H9 (cell line): ENCODE data around the gene SETDB2. TPM values are rescaled to one million over a fixed set of nuclear protein-coding genes. Genes with fewer than 3 reads are reported as not detected.

ENCODE experiments used
- DNase-seq: peaks from one replicate; pipeline ENCODE4 v3.0.0-alpha.2; 2017
- H2AFZ ChIP-seq: one replicate; pipeline ENCODE4 v1.6.1; 2013; ENCODE audit warnings: mild to moderate bottlenecking, low read length, control low read depth, moderate library complexity
- H2AK5ac ChIP-seq: 2 replicates; pipeline ENCODE4 v1.6.1; 2013; ENCODE audit warnings: low read length, control low read depth, mixed read lengths; ENCODE audit not compliant: insufficient read length
- H2BK120ac ChIP-seq: one replicate; pipeline ENCODE4 v1.6.1; 2013; ENCODE audit warnings: low read depth, mild to moderate bottlenecking, low read length, control low read depth, inconsistent platforms; ENCODE audit not compliant: poor library complexity, severe bottlenecking
- H2BK12ac ChIP-seq: 2 replicates; pipeline ENCODE4 v1.6.1; 2013; ENCODE audit warnings: low read length, control low read depth, mixed read lengths, low read depth; ENCODE audit not compliant: insufficient read length
- H2BK15ac ChIP-seq: 2 replicates; pipeline ENCODE4 v1.6.1; 2013; ENCODE audit warnings: low read depth, low read length, control low read depth
- H2BK20ac ChIP-seq: one replicate; pipeline ENCODE4 v1.6.1; 2013; ENCODE audit warnings: low read depth, mild to moderate bottlenecking, low read length, control low read depth, inconsistent platforms; ENCODE audit not compliant: poor library complexity, severe bottlenecking
- H2BK5ac ChIP-seq: 2 replicates; pipeline ENCODE4 v1.6.1; 2013; ENCODE audit warnings: low read length, control low read depth, mixed read lengths; ENCODE audit not compliant: insufficient read length
- H3K14ac ChIP-seq: 2 replicates; pipeline ENCODE4 v1.6.1; 2013; ENCODE audit warnings: low read length, control low read depth; ENCODE audit not compliant: insufficient read depth
- H3K18ac ChIP-seq: 2 replicates; pipeline ENCODE4 v1.6.1; 2013; ENCODE audit warnings: low read depth, mild to moderate bottlenecking, mixed read lengths, low read length, control low read depth; ENCODE audit not compliant: insufficient read length
- H3K23ac ChIP-seq: 2 replicates; pipeline ENCODE4 v1.6.1; 2013; ENCODE audit warnings: low read length, control low read depth, mixed read lengths, low read depth; ENCODE audit not compliant: insufficient read length
- H3K23me2 ChIP-seq: 2 replicates; pipeline ENCODE4 v1.6.1; 2013; ENCODE audit warnings: low read depth, mild to moderate bottlenecking, mixed read lengths, low read length, control low read depth; ENCODE audit not compliant: insufficient read length, poor library complexity, severe bottlenecking
- H3K27ac ChIP-seq: 2 replicates; pipeline ENCODE4 v1.5.1; 2013; ENCODE audit warnings: low read length, control low read depth, mixed read lengths, low read depth; ENCODE audit not compliant: insufficient read length
- H3K27me3 ChIP-seq: 2 replicates; pipeline ENCODE4 v1.6.1; 2013; ENCODE audit warnings: low read length, control low read depth, inconsistent platforms; ENCODE audit not compliant: insufficient read depth
- H3K4ac ChIP-seq: 2 replicates; pipeline ENCODE4 v1.6.1; 2013; ENCODE audit warnings: low read depth, mild to moderate bottlenecking, control low read depth, inconsistent platforms, low read length, moderate library complexity
- H3K4me1 ChIP-seq: 2 replicates; pipeline ENCODE4 v1.6.1; 2013; ENCODE audit warnings: low read length, control low read depth, inconsistent platforms; ENCODE audit not compliant: insufficient read depth
- H3K4me2 ChIP-seq: 2 replicates; pipeline ENCODE4 v1.6.1; 2013; ENCODE audit warnings: low read length, control low read depth, mixed read lengths; ENCODE audit not compliant: insufficient read length, insufficient read depth
- H3K56ac ChIP-seq: 2 replicates; pipeline ENCODE4 v1.6.1; 2013; ENCODE audit warnings: low read depth, mild to moderate bottlenecking, mixed read lengths, low read length, control low read depth; ENCODE audit not compliant: insufficient read length
- H3K79me1 ChIP-seq: 2 replicates; pipeline ENCODE4 v1.6.1; 2013; ENCODE audit warnings: low read depth, mild to moderate bottlenecking, moderate library complexity, low read length, control low read depth, inconsistent platforms; ENCODE audit not compliant: insufficient read depth, poor library complexity, severe bottlenecking
- H3K79me2 ChIP-seq: 2 replicates; pipeline ENCODE4 v1.6.1; 2013; ENCODE audit warnings: low read length, control low read depth, inconsistent platforms; ENCODE audit not compliant: insufficient read depth
- H3K9ac ChIP-seq: 2 replicates; pipeline ENCODE4 v1.6.1; 2013; ENCODE audit warnings: low read length, control low read depth, mixed read lengths; ENCODE audit not compliant: insufficient read length; ENCODE audit errors: extremely low read depth
- H3K9me3 ChIP-seq: one replicate; pipeline ENCODE4 v1.6.1; 2013; ENCODE audit warnings: low read depth, low read length, inconsistent platforms; ENCODE audit not compliant: control insufficient read depth
- H3T11ph ChIP-seq: one replicate; pipeline ENCODE4 v1.6.1; 2013; ENCODE audit warnings: mild to moderate bottlenecking, low read length, control low read depth, inconsistent platforms
- H4K20me1 ChIP-seq: one replicate; pipeline ENCODE4 v1.6.1; 2013; ENCODE audit not compliant: control insufficient read depth, insufficient read length, insufficient read depth
- H4K5ac ChIP-seq: 2 replicates; pipeline ENCODE4 v1.6.1; 2013; ENCODE audit warnings: low read depth, mild to moderate bottlenecking, mixed read lengths, low read length, control low read depth; ENCODE audit not compliant: insufficient read length
- H4K8ac ChIP-seq: replicated peaks from 2 replicates; pipeline ENCODE4 v1.6.1; 2013; ENCODE audit warnings: low read length, control low read depth, mixed read lengths, low read depth; ENCODE audit not compliant: insufficient read length
- H4K91ac ChIP-seq: 2 replicates; pipeline ENCODE4 v1.6.1; 2013; ENCODE audit warnings: low read depth, mild to moderate bottlenecking, moderate library complexity, mixed read lengths, low read length, control low read depth; ENCODE audit not compliant: insufficient read length
- H3K27ac Mint-ChIP-seq, 3 experiments: 2 replicates in 2 of 3; 3 replicates in 1 of 3; pipeline ENCODE4 v1.8.0; 2020 to 2021; ENCODE audit warnings: mixed read lengths in 3 of 3, mild to moderate bottlenecking in 1 of 3, moderate library complexity in 1 of 3
- H3K27me3 Mint-ChIP-seq: 2 replicates; pipeline ENCODE4 v1.8.0; 2021; ENCODE audit warnings: low read depth, mild to moderate bottlenecking, moderate library complexity, mixed read lengths
- H3K36me3 Mint-ChIP-seq, 3 experiments: 2 replicates in 2 of 3; 3 replicates in 1 of 3; pipeline ENCODE4 v1.8.0; 2020 to 2021; ENCODE audit warnings: low read depth in 3 of 3, mixed read lengths in 3 of 3; ENCODE audit not compliant: insufficient read depth in 1 of 3
- H3K4me1 Mint-ChIP-seq, 2 experiments: 2 replicates each; pipeline ENCODE4 v1.8.0; 2020; ENCODE audit warnings: mixed read lengths in 2 of 2
- H3K4me3 Mint-ChIP-seq, 2 experiments: 2 replicates in 1 of 2; 3 replicates in 1 of 2; pipeline ENCODE4 v1.8.0; 2020 to 2021; ENCODE audit warnings: mild to moderate bottlenecking in 2 of 2, mixed read lengths in 2 of 2, moderate library complexity in 1 of 2
- H3K9me3 Mint-ChIP-seq, 2 experiments: 2 replicates in 1 of 2; 3 replicates in 1 of 2; pipeline ENCODE4 v1.8.0; 2020; ENCODE audit warnings: mild to moderate bottlenecking in 2 of 2, mixed read lengths in 2 of 2, moderate library complexity in 1 of 2
- CTCF ChIP-seq: fragments of 200-600 bp; sonication (generic); conservative IDR thresholded peaks from 3 replicates; pipeline ENCODE4 v1.8.0; 2021; ENCODE audit warnings: antibody characterized with exemption, mild to moderate bottlenecking
- WGBS: extraction: QIAGEN DNeasy Blood & Tissue Kit; methylation state at CpG from one replicate; pipeline ENCODE4 v1.1.7; 2013; ENCODE audit warnings: missing lambda C conversion rate, low lambda C conversion rate, mixed read lengths; ENCODE audit not compliant: insufficient read length; ENCODE audit errors: extremely low coverage; 5-methylcytosine and 5-hydroxymethylcytosine counted together
- total RNA-seq: library from RNA; stranded (reverse); gene quantifications from 2 replicates; pipeline ENCODE4 v1.2.1, GENCODE V29; 2021

SETDB2 gene
- total RNA-seq, 1 experiment from 2014 or later: 5.7 TPM

GRCh38 chr13:49436890-49437289 is 7.2 kb upstream of the SETDB2 start:
- no peak overlapping the region for H3K4ac ChIP-seq
- no peaks in the 10 kb centered on the region for H3K9me3 ChIP-seq
- no peak overlapping the region for H2BK120ac ChIP-seq

More at GRCh38 chr13:49436890-49437289, 7.2 kb upstream of the SETDB2 start:
- H3K4me3 Mint-ChIP-seq: no peak overlapping the region
- no peak overlapping the region for H3K23ac ChIP-seq
- no CpG with 5 or more reads among the region's 3 CpGs for WGBS
- no peaks in the 10 kb centered on the region for H3K4me1 ChIP-seq
- no peak overlapping the region for H3K14ac ChIP-seq
- no peak overlapping the region for H3K27ac ChIP-seq
- no peak overlapping the region for H3K27ac Mint-ChIP-seq
- no peak overlapping the region for H4K8ac ChIP-seq
- H4K20me1 ChIP-seq: no peaks in the 10 kb centered on the region
- H3K23me2 ChIP-seq: no peaks in the 10 kb centered on the region
- no peak overlapping the region for H3K18ac ChIP-seq
- no peak overlapping the region for H3K9ac ChIP-seq
- H4K91ac ChIP-seq: no peak overlapping the region
- no peaks in the 10 kb centered on the region for H3K79me1 ChIP-seq
- H3K4me2 ChIP-seq: no peak overlapping the region
- H3K27me3 Mint-ChIP-seq: no peaks in the 10 kb centered on the region
- no peak overlapping the region for H3T11ph ChIP-seq
- TF ChIP-seq CTCF: no peak
- H4K5ac ChIP-seq: no peak overlapping the region
- no peak overlapping the region for H2BK12ac ChIP-seq
- no peak for DNase-seq
- no peak overlapping the region for H2BK15ac ChIP-seq
- H2AFZ ChIP-seq: no peak overlapping the region
- no peak overlapping the region for H2BK20ac ChIP-seq
- no peaks in the 10 kb centered on the region for H3K27me3 ChIP-seq
- H3K36me3 Mint-ChIP-seq: no peaks in the 10 kb centered on the region
- no peak overlapping the region for H2BK5ac ChIP-seq
- H3K56ac ChIP-seq: no peak overlapping the region
- no peak overlapping the region for H2AK5ac ChIP-seq
- H3K9me3 Mint-ChIP-seq: no peaks in the 10 kb centered on the region
- H3K79me2 ChIP-seq: no peaks in the 10 kb centered on the region
- peaks cover 2% of the 10 kb centered on the region in 2 experiments; a peak in 3 of 4 replicates for H3K4me1 Mint-ChIP-seq
